H9 (cell line): Measurements from ENCODE around the gene OLR1. TPM values are rescaled to one million over a fixed set of nuclear protein-coding genes. Genes with fewer than 3 reads are reported as not detected.

Experiments used
- DNase-seq: peaks from one replicate; pipeline ENCODE4 v3.0.0-alpha.2; 2017
- H2AFZ ChIP-seq: one replicate; pipeline ENCODE4 v1.6.1; 2013; ENCODE audit warnings: mild to moderate bottlenecking, low read length, control low read depth, moderate library complexity
- H2AK5ac ChIP-seq: 2 replicates; pipeline ENCODE4 v1.6.1; 2013; ENCODE audit warnings: low read length, control low read depth, mixed read lengths; ENCODE audit not compliant: insufficient read length
- H2BK120ac ChIP-seq: one replicate; pipeline ENCODE4 v1.6.1; 2013; ENCODE audit warnings: low read depth, mild to moderate bottlenecking, low read length, control low read depth, inconsistent platforms; ENCODE audit not compliant: poor library complexity, severe bottlenecking
- H2BK12ac ChIP-seq: 2 replicates; pipeline ENCODE4 v1.6.1; 2013; ENCODE audit warnings: low read length, control low read depth, mixed read lengths, low read depth; ENCODE audit not compliant: insufficient read length
- H2BK15ac ChIP-seq: 2 replicates; pipeline ENCODE4 v1.6.1; 2013; ENCODE audit warnings: low read depth, low read length, control low read depth
- H2BK20ac ChIP-seq: one replicate; pipeline ENCODE4 v1.6.1; 2013; ENCODE audit warnings: low read depth, mild to moderate bottlenecking, low read length, control low read depth, inconsistent platforms; ENCODE audit not compliant: poor library complexity, severe bottlenecking
- H2BK5ac ChIP-seq: 2 replicates; pipeline ENCODE4 v1.6.1; 2013; ENCODE audit warnings: low read length, control low read depth, mixed read lengths; ENCODE audit not compliant: insufficient read length
- H3K14ac ChIP-seq: 2 replicates; pipeline ENCODE4 v1.6.1; 2013; ENCODE audit warnings: low read length, control low read depth; ENCODE audit not compliant: insufficient read depth
- H3K18ac ChIP-seq: 2 replicates; pipeline ENCODE4 v1.6.1; 2013; ENCODE audit warnings: low read depth, mild to moderate bottlenecking, mixed read lengths, low read length, control low read depth; ENCODE audit not compliant: insufficient read length
- H3K23ac ChIP-seq: 2 replicates; pipeline ENCODE4 v1.6.1; 2013; ENCODE audit warnings: low read length, control low read depth, mixed read lengths, low read depth; ENCODE audit not compliant: insufficient read length
- H3K23me2 ChIP-seq: 2 replicates; pipeline ENCODE4 v1.6.1; 2013; ENCODE audit warnings: low read depth, mild to moderate bottlenecking, mixed read lengths, low read length, control low read depth; ENCODE audit not compliant: insufficient read length, poor library complexity, severe bottlenecking
- H3K27ac ChIP-seq: 2 replicates; pipeline ENCODE4 v1.5.1; 2013; ENCODE audit warnings: low read length, control low read depth, mixed read lengths, low read depth; ENCODE audit not compliant: insufficient read length
- H3K27me3 ChIP-seq: 2 replicates; pipeline ENCODE4 v1.6.1; 2013; ENCODE audit warnings: low read length, control low read depth, inconsistent platforms; ENCODE audit not compliant: insufficient read depth
- H3K4ac ChIP-seq: 2 replicates; pipeline ENCODE4 v1.6.1; 2013; ENCODE audit warnings: low read depth, mild to moderate bottlenecking, control low read depth, inconsistent platforms, low read length, moderate library complexity
- H3K4me1 ChIP-seq: 2 replicates; pipeline ENCODE4 v1.6.1; 2013; ENCODE audit warnings: low read length, control low read depth, inconsistent platforms; ENCODE audit not compliant: insufficient read depth
- H3K4me2 ChIP-seq: 2 replicates; pipeline ENCODE4 v1.6.1; 2013; ENCODE audit warnings: low read length, control low read depth, mixed read lengths; ENCODE audit not compliant: insufficient read length, insufficient read depth
- H3K56ac ChIP-seq: 2 replicates; pipeline ENCODE4 v1.6.1; 2013; ENCODE audit warnings: low read depth, mild to moderate bottlenecking, mixed read lengths, low read length, control low read depth; ENCODE audit not compliant: insufficient read length
- H3K79me1 ChIP-seq: 2 replicates; pipeline ENCODE4 v1.6.1; 2013; ENCODE audit warnings: low read depth, mild to moderate bottlenecking, moderate library complexity, low read length, control low read depth, inconsistent platforms; ENCODE audit not compliant: insufficient read depth, poor library complexity, severe bottlenecking
- H3K79me2 ChIP-seq: 2 replicates; pipeline ENCODE4 v1.6.1; 2013; ENCODE audit warnings: low read length, control low read depth, inconsistent platforms; ENCODE audit not compliant: insufficient read depth
- H3K9ac ChIP-seq: 2 replicates; pipeline ENCODE4 v1.6.1; 2013; ENCODE audit warnings: low read length, control low read depth, mixed read lengths; ENCODE audit not compliant: insufficient read length; ENCODE audit errors: extremely low read depth
- H3K9me3 ChIP-seq: one replicate; pipeline ENCODE4 v1.6.1; 2013; ENCODE audit warnings: low read depth, low read length, inconsistent platforms; ENCODE audit not compliant: control insufficient read depth
- H3T11ph ChIP-seq: one replicate; pipeline ENCODE4 v1.6.1; 2013; ENCODE audit warnings: mild to moderate bottlenecking, low read length, control low read depth, inconsistent platforms
- H4K20me1 ChIP-seq: one replicate; pipeline ENCODE4 v1.6.1; 2013; ENCODE audit not compliant: control insufficient read depth, insufficient read length, insufficient read depth
- H4K5ac ChIP-seq: 2 replicates; pipeline ENCODE4 v1.6.1; 2013; ENCODE audit warnings: low read depth, mild to moderate bottlenecking, mixed read lengths, low read length, control low read depth; ENCODE audit not compliant: insufficient read length
- H4K8ac ChIP-seq: replicated peaks from 2 replicates; pipeline ENCODE4 v1.6.1; 2013; ENCODE audit warnings: low read length, control low read depth, mixed read lengths, low read depth; ENCODE audit not compliant: insufficient read length
- H4K91ac ChIP-seq: 2 replicates; pipeline ENCODE4 v1.6.1; 2013; ENCODE audit warnings: low read depth, mild to moderate bottlenecking, moderate library complexity, mixed read lengths, low read length, control low read depth; ENCODE audit not compliant: insufficient read length
- H3K27ac Mint-ChIP-seq, 3 experiments: 2 replicates in 2 of 3; 3 replicates in 1 of 3; pipeline ENCODE4 v1.8.0; 2020 to 2021; ENCODE audit warnings: mixed read lengths in 3 of 3, mild to moderate bottlenecking in 1 of 3, moderate library complexity in 1 of 3
- H3K27me3 Mint-ChIP-seq: 2 replicates; pipeline ENCODE4 v1.8.0; 2021; ENCODE audit warnings: low read depth, mild to moderate bottlenecking, moderate library complexity, mixed read lengths
- H3K36me3 Mint-ChIP-seq, 3 experiments: 2 replicates in 2 of 3; 3 replicates in 1 of 3; pipeline ENCODE4 v1.8.0; 2020 to 2021; ENCODE audit warnings: low read depth in 3 of 3, mixed read lengths in 3 of 3; ENCODE audit not compliant: insufficient read depth in 1 of 3
- H3K4me1 Mint-ChIP-seq, 2 experiments: 2 replicates each; pipeline ENCODE4 v1.8.0; 2020; ENCODE audit warnings: mixed read lengths in 2 of 2
- H3K4me3 Mint-ChIP-seq, 2 experiments: 2 replicates in 1 of 2; 3 replicates in 1 of 2; pipeline ENCODE4 v1.8.0; 2020 to 2021; ENCODE audit warnings: mild to moderate bottlenecking in 2 of 2, mixed read lengths in 2 of 2, moderate library complexity in 1 of 2
- H3K9me3 Mint-ChIP-seq, 2 experiments: 2 replicates in 1 of 2; 3 replicates in 1 of 2; pipeline ENCODE4 v1.8.0; 2020; ENCODE audit warnings: mild to moderate bottlenecking in 2 of 2, mixed read lengths in 2 of 2, moderate library complexity in 1 of 2
- CTCF ChIP-seq: fragments of 200-600 bp; sonication (generic); conservative IDR thresholded peaks from 3 replicates; pipeline ENCODE4 v1.8.0; 2021; ENCODE audit warnings: antibody characterized with exemption, mild to moderate bottlenecking
- WGBS: extraction: QIAGEN DNeasy Blood & Tissue Kit; methylation state at CpG from one replicate; pipeline ENCODE4 v1.1.7; 2013; ENCODE audit warnings: missing lambda C conversion rate, low lambda C conversion rate, mixed read lengths; ENCODE audit not compliant: insufficient read length; ENCODE audit errors: extremely low coverage; 5-methylcytosine and 5-hydroxymethylcytosine counted together
- total RNA-seq: library from RNA; stranded (reverse); gene quantifications from 2 replicates; pipeline ENCODE4 v1.2.1, GENCODE V29; 2021

Gene OLR1
- total RNA-seq, 1 experiment from 2014 or later: not detected

- no peaks in the 10 kb centered on the region for H3K23me2 ChIP-seq
These were observed 50.7 kb downstream of the OLR1 start for GRCh38 chr12:10121278-10121677.

More at GRCh38 chr12:10121278-10121677, 50.7 kb downstream of the OLR1 start:
- Mint-ChIP-seq H3K9me3 (no peaks in the 10 kb centered on the region; a peak in 2 of 5 replicates), H3K4me1 (no peaks in the 10 kb centered on the region), H3K36me3 (no peaks in the 10 kb centered on the region), H3K27ac (no peak overlapping the region), H3K27me3 (no peaks in the 10 kb centered on the region), H3K4me3 (no peak overlapping the region)
- Histone ChIP-seq H3K4me2 (no peak overlapping the region), H2BK5ac (no peak overlapping the region), H3K18ac (no peak overlapping the region), H3K9me3 (no peaks in the 10 kb centered on the region), H2AFZ (no peak overlapping the region), H3K79me2 (no peaks in the 10 kb centered on the region), H3K79me1 (no peaks in the 10 kb centered on the region), H3K4me1 (no peaks in the 10 kb centered on the region), H4K8ac (no peak overlapping the region), H4K91ac (no peak overlapping the region), H3K27me3 (no peaks in the 10 kb centered on the region), H4K20me1 (no peaks in the 10 kb centered on the region), H2AK5ac (no peak overlapping the region), H3K56ac (no peak overlapping the region), H2BK20ac (no peak overlapping the region), H2BK12ac (no peak overlapping the region), H3K23ac (no peak overlapping the region), H3K27ac (no peak overlapping the region), H3K9ac (no peak overlapping the region), H3T11ph (no peak overlapping the region), H3K4ac (no peak overlapping the region), H3K14ac (no peak overlapping the region), H4K5ac (no peak overlapping the region), H2BK15ac (no peak overlapping the region), H2BK120ac (no peak overlapping the region)
- no peak for TF ChIP-seq CTCF
- no CpG with 5 or more reads among the region's 7 CpGs for WGBS
- DNase-seq: no peak
